ENCODE results near the gene MAP7.

DNA sequence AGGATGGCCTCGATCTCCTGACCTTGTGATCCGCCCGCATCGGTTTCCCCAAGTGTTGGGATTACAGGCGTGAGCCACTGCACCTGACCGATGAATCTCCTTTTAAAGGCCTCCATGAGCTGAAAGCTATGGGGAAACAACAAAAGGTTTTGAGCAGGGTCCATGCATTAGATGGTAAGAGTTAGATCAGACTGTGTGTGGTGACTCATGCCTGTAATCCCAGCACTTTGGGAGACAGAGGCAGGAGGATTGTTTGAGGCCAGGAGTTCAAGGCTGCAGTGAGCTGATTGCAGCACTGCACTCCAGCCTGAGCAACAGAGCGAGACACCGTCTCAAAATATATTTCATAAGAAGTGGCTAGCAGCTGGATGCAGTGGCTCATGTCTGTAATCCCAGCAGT is 219.6 kb downstream of the MAP7 start:
- TF ChIP-seq CTCF (IDR thresholded peaks at IDR 0.05; ENCODE audit: low read depth, low read length) (no peak), EZH2phosphoT487 (IDR thresholded peaks at IDR 0.05; ENCODE audit: low read depth) (no peak)

All from OCI-LY3 (cell line).